GM19395 (cell line): Measurements from ENCODE around the gene ATRN.
"Not testable (repeated sequence)": the region's sequence is repeated elsewhere in the genome, so short reads cannot be mapped to it uniquely, and the experiment has no call there.

Experiments
- ATAC-seq: cut with Tn5 transposase; IDR thresholded peaks from one replicate; pipeline ENCODE4 v1.9.1; 2021; ENCODE audit warnings: mild to moderate bottlenecking, moderate library complexity; ENCODE audit not compliant: unreplicated experiment

Gene ATRN

GRCh38 chr20:3514012-3514642 is 43.3 kb downstream of the ATRN start:
- ATAC-seq, result no peak

GRCh38 chr20:3515379-3516170 is 44.8 kb downstream of the ATRN start:
- no peak for ATAC-seq

GRCh38 chr20:3521852-3522740 is 51.3 kb downstream of the ATRN start:
- ATAC-seq, result no peak

- ATAC-seq, result not testable (repeated sequence)
These were observed 53.9 kb downstream of the ATRN start for GRCh38 chr20:3524696-3525095.

GRCh38 chr20:3532089-3532615 is 61.3 kb downstream of the ATRN start:
- ATAC-seq, result no peak

GRCh38 chr20:3537733-3538132 is 66.9 kb downstream of the ATRN start:
- not testable (repeated sequence) for ATAC-seq

GRCh38 chr20:3539311-3540107 is 68.7 kb downstream of the ATRN start:
- ATAC-seq, result no peak

GRCh38 chr20:3541887-3542721 is 71.3 kb downstream of the ATRN start:
- ATAC-seq, result no peak

- ATAC-seq, result no peak
These were observed 73.2 kb downstream of the ATRN start for GRCh38 chr20:3543901-3544507.

GRCh38 chr20:3545401-3545925 is 74.6 kb downstream of the ATRN start:
- ATAC-seq, result no peak

- ATAC-seq, result no peak
These were observed 77.1 kb downstream of the ATRN start for GRCh38 chr20:3547906-3548305.

- ATAC-seq, result no peak
These were observed 80.0 kb downstream of the ATRN start for GRCh38 chr20:3550837-3551236.

- no peak for ATAC-seq
These were observed 81.0 kb downstream of the ATRN start for GRCh38 chr20:3551681-3552434.

- ATAC-seq, result no peak
These were observed 82.8 kb downstream of the ATRN start for GRCh38 chr20:3553663-3554062.

- ATAC-seq, result no peak
These were observed 86.5 kb downstream of the ATRN start for GRCh38 chr20:3557237-3557785.

- ATAC-seq, result no peak
These were observed 88.4 kb downstream of the ATRN start for GRCh38 chr20:3559231-3559630.

- no peak for ATAC-seq
These were observed 88.8 kb downstream of the ATRN start for GRCh38 chr20:3559637-3560036.

GRCh38 chr20:3560162-3560561 is 89.3 kb downstream of the ATRN start:
- no peak for ATAC-seq
